ENCODE data around the gene MIB2.
"Not testable (repeated sequence)": the region's sequence is repeated elsewhere in the genome, so short reads cannot be mapped to it uniquely, and the experiment has no call there.

MIB2 gene

DNA sequence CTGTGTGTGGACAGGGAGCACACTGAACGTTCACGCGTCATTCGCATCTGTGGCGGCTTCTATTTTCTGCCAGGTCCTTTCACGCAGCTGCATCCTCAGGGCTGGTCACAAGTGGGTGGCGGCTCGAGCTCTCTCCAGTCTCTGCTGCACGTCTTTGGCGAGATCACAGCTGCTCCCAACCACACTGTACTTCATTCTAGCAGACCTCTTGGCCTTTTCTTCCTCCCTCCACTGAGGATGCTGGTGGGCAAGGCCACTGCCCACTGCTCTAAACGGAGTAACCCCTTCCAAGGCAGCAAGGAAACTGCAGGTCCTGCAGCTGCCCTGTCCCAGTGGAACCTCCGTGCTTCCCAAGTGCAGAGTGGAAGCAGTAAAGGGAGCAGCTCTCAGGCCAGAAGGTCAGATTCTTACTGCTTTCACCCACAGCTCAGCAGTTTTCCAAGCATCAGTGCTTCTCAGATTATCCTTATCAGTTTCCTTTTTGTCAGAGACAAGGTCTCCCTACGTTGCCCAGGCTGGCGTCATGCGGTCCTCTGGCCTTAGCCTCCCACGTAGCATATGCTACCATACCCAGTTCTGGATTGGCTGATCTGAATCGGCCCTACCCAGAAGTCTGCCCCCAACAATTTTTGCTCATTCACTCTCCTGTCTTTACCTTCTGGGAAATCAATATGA, 32.4 kb downstream of the MIB2 start:
- H3K4me3 ChIP-seq (ENCODE audit: low read depth, low read length); DNase-seq (ENCODE audit: low read depth): not testable (repeated sequence)

DNA sequence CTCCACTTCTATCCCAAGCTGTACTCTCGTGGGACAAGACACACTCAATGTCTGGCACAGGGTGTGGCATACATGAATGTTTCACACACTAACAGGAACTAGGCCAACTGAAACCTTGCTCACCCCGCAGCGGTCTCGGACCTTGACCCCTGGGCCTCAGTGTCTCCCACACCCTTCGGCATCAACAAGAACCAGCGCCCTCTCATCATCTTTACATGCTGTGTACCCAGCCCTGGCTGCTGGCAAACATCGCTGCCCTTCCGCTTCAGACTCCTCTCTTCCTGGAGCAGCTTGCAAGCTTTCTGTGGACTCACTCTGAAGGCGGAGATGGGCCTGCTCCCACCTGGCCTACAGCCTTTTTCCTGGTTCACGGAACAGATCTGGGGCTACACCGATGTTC, 33.0 kb downstream of the MIB2 start:
- in situ Hi-C loops (cut with HindIII; ENCODE audit: low sequenced_read_pairs) = not testable (repeated sequence)

More for the DNA sequence above, 32.4 kb downstream of the MIB2 start:
- in situ Hi-C loops (cut with HindIII; ENCODE audit: low sequenced_read_pairs) = not testable (repeated sequence)

DNA sequence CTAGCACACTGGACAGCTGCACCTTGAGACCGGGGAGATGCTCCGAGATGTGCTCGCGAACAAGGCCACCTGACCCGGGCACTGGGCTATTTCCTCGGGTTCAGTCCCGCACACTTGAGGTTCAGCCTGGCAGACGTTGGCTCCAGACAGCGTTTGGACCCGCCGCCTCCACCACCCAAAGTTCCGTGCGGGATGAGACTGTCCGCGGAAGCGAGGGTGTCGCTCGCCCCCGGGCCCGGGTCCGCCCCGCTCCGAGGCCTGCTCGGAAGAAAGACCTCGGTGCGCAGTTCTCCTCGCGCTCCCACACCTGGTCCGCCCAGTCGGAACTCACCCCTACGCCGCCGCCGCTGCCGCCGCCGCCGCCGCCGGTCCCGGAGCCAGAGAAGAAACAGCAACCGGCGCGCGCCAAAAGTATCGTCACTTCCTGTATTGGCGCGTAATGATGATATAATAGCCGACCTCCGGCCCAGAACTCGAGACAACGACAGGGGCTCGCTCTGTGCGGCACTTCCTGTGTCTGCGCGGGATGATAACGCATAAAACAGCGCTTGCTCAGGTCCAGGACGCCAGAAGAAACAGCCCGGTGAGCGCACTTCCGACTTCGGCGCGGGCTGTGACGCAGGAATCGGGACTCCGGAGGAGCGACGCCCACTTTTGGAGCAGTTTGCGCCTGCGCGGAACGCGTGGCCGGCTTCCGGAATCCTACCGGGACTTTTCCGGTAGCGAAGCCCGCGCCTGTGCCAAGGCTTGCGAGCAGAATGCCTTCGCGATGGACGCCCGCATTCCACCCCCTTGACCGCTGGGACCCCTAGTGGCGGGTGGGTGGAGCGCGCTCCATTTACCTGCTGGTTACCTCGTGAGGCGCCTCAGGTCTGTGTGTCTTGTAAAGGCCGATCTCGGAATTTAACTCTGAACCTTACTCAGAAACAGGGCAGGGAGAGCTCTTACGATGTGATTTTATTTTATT, 43.6 kb downstream of the MIB2 start, which contains the start of gene CDK11B:
Gene CDK11B, minus strand, starts transcription at position 422 of the 967 bp plus-strand sequence. CDS start 1,519 bp downstream, outside the sequence.
- in situ Hi-C loops (cut with HindIII; ENCODE audit: low sequenced_read_pairs) = not testable (repeated sequence)
- TF ChIP-seq, protein P1, sequence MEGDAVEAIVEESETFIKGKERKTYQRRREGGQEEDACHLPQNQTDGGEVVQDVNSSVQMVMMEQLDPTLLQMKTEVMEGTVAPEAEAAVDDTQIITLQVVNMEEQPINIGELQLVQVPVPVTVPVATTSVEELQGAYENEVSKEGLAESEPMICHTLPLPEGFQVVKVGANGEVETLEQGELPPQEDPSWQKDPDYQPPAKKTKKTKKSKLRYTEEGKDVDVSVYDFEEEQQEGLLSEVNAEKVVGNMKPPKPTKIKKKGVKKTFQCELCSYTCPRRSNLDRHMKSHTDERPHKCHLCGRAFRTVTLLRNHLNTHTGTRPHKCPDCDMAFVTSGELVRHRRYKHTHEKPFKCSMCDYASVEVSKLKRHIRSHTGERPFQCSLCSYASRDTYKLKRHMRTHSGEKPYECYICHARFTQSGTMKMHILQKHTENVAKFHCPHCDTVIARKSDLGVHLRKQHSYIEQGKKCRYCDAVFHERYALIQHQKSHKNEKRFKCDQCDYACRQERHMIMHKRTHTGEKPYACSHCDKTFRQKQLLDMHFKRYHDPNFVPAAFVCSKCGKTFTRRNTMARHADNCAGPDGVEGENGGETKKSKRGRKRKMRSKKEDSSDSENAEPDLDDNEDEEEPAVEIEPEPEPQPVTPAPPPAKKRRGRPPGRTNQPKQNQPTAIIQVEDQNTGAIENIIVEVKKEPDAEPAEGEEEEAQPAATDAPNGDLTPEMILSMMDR (IDR thresholded peaks at IDR 0.05; ENCODE audit: low read depth, low read length, missing control alignments) = peak; percentile 14
- peak within 1 kb of the TSS; percentile 54 for H3K4me3 ChIP-seq (ENCODE audit: low read depth, low read length)
- DNase-seq (ENCODE audit: low read depth) = peak; percentile 94

More for the DNA sequence above, 33.0 kb downstream of the MIB2 start:
- not testable (repeated sequence) for H3K4me3 ChIP-seq (ENCODE audit: low read depth, low read length); DNase-seq (ENCODE audit: low read depth)

DNA sequence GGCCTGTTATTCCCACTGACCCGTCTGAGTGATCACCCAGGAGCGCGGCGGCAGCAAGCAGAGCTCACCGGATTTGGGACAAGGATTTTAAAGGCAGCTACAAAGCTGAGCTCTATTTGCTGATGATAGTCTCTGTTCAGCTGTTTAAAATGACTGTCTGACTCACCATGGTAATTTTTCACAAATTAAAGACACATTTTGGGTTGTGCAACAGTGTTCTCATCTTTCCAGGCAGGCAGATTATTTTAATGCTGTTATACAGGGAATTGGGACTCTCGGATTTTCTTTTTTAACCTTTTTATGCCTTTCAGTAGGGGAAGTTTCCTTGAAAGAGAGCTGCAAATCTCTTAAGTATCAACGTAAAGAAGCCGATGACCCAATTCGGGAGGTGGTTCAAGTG, 47.1 kb downstream of the MIB2 start:
- in situ Hi-C loops (cut with HindIII; ENCODE audit: low sequenced_read_pairs); H3K4me3 ChIP-seq (ENCODE audit: low read depth, low read length); DNase-seq (ENCODE audit: low read depth): not testable (repeated sequence)

DNA sequence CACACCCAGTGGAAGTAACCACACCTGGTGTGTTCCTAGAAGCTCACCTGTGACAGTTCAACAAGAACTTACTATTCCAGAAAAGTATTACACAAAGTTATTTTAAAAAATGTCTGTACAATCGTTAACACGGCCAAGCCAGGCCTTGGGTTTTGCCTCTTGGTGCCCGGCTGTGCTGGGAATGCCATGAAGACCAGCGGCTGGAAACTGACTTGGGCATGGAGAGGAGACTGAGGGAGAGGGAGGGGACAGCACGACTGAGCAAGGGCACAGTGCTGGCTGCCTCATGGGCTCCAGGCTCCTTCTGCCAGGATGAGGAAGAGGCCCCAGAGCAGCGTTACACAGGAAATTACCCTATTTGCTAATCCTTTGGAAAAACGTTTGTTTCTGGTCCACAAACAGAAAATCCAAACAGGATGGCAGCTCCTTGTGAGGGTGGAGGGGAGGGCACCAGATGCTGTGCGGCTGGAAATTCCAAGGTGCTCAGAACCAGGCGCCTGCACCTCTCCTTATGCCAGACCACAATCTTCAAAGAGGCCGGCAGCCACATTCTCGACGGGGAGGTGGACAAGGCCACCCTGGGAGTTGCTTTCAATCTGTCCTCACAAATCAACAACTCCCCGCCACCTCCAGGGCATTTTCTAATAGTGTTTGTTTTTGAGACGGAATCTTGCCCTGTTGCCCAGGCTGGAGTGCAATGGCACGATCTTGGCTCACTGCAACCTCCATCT, 47.7 kb downstream of the MIB2 start:
- H3K4me3 ChIP-seq (ENCODE audit: low read depth, low read length); DNase-seq (ENCODE audit: low read depth); in situ Hi-C loops (cut with HindIII; ENCODE audit: low sequenced_read_pairs): not testable (repeated sequence)

DNA sequence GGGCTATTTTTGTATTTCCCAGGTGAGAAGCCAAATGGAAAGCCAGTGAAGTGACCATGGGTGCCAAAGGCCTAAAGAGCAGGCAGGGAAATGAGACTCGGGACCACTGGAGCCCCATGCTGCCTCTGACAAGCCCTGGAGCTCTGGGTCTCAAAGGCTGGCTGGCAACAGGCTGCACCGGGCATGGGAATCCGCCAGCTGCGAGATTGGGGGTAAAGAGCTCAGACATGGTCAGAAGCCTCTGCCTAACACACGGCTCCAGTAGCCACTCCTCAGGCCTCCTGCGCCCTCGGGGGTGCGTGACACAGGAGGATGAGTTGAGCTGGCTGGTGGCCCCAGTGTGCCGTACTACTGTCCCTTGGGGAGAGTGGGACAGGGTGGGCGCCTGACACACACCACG, 49.0 kb downstream of the MIB2 start:
- DNase-seq (ENCODE audit: low read depth); H3K4me3 ChIP-seq (ENCODE audit: low read depth, low read length); in situ Hi-C loops (cut with HindIII; ENCODE audit: low sequenced_read_pairs): not testable (repeated sequence)

DNA sequence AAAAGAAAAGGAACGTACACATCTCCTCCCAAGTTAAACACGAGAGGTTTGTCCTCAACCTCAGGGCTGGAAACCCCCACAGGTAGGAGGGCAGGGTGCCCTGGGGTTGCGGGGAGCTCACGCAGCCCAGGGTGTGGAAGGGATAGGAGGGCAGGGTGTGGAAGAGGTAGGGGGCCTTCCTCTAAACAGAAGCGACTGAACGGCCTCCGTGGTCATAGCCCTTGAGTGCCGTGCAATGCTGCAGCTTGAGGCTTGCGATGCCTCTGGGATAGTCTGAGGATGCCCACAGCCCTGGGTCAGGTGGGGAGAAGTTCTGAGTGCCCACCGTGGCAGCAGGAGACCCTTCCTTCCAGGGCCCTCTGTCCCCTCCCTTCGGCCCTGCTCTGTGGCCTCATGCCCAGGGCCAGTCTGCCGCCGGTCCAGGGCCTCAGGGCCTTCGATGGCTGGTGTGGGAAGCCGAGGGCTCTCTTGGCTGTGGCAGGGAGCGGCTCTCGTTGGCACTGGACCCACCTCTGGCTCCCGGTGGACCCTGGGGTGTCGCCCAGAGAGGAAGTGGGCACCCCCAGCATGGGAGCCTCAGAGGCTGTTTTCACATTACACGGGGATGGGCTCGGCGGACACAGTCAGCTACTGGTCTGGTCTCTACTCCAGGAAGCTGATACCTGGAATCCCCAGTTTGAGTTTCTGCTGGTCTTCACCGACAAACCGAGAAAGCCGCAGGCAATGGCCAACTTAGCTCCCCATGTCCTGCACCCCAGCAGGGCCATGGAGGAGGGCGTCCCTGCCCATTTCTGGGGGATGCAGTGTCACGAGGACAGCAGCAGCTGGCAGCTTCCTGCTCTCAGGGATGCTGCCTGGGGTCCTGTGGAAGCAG, 49.9 kb downstream of the MIB2 start:
- TF ChIP-seq, protein P1 (IDR thresholded peaks at IDR 0.05; ENCODE audit: low read depth, low read length, missing control alignments) = no peak
- in situ Hi-C loops (cut with HindIII; ENCODE audit: low sequenced_read_pairs) = no loop called here
- no peak for DNase-seq (ENCODE audit: low read depth)
- no peak overlapping the region for H3K4me3 ChIP-seq (ENCODE audit: low read depth, low read length)

DNA sequence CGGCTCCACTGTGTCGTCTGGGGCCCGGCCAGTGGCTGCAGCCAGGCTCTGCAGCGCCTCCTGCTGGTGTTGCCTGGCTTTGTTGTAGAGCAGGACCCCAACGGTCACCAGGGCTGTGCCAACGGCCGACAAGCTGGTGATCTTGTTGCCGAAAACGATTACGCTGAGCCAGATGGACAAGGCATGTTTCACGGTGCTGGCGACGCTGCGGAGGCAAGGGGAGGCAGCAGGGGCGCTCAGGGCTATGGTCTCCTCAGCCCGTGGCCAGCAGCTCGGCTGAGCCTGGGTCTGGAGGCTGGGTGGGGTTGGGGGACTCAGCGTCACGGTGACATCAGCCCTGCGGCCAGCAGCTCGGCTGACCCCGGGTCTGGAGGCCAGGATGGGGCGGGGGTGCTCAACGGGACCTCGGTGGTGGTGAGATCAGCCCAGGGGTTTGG, 50.5 kb downstream of the MIB2 start:
- TF ChIP-seq, protein P1 (IDR thresholded peaks at IDR 0.05; ENCODE audit: low read depth, low read length, missing control alignments) = peak; percentile 47
- H3K4me3 ChIP-seq (ENCODE audit: low read depth, low read length) = no peak overlapping the region

More for the DNA sequence above, 50.5 kb downstream of the MIB2 start:
- no peak for DNase-seq (ENCODE audit: low read depth)
- in situ Hi-C loops (cut with HindIII; ENCODE audit: low sequenced_read_pairs) = no loop called here
